ENCODE measurements around the gene NFASC.

NFASC gene

GRCh38 chr1:204917802-204918201 is 47.1 kb downstream of the NFASC start:
- no peaks in the 10 kb centered on the region for H3K27me3 ChIP-seq
- no peaks in the 10 kb centered on the region for H3K9me3 ChIP-seq
- DNase-seq = no peak
- no peak for TF ChIP-seq CTCF (IDR thresholded peaks at IDR 0.05)
- no peaks in the 10 kb centered on the region for H3K4me1 ChIP-seq
- no peaks in the 10 kb centered on the region for H3K36me3 ChIP-seq
- no peak overlapping the region for H3K27ac ChIP-seq
- no peak overlapping the region for H3K4me3 ChIP-seq
- intact Hi-C loops (cut with DNase I; ENCODE audit: low total_unique reads) = no loop called here

- no peak for DNase-seq
- TF ChIP-seq CTCF (IDR thresholded peaks at IDR 0.05) = no peak
- H3K4me1 ChIP-seq = peaks cover 0 to 5% (median 2%) of the 10 kb centered on the region in 4 donors
- intact Hi-C loops (cut with DNase I; ENCODE audit: low total_unique reads) = no loop called here
- H3K9me3 ChIP-seq = no peaks in the 10 kb centered on the region
- H3K27me3 ChIP-seq = no peaks in the 10 kb centered on the region
- no peak overlapping the region for H3K4me3 ChIP-seq
- no peaks in the 10 kb centered on the region for H3K36me3 ChIP-seq
- H3K27ac ChIP-seq = no peak overlapping the region
Measured at GRCh38 chr1:204920511-204920910, 49.8 kb downstream of the NFASC start.

GRCh38 chr1:204920967-204921366 is 50.3 kb downstream of the NFASC start:
- H3K9me3 ChIP-seq = no peaks in the 10 kb centered on the region
- no peaks in the 10 kb centered on the region for H3K36me3 ChIP-seq
- no peak for TF ChIP-seq CTCF (IDR thresholded peaks at IDR 0.05)
- no peaks in the 10 kb centered on the region for H3K27me3 ChIP-seq
- no peak overlapping the region for H3K27ac ChIP-seq
- no peak for DNase-seq
- H3K4me3 ChIP-seq = no peak overlapping the region
- peaks cover 0 to 5% (median 2%) of the 10 kb centered on the region in 4 donors for H3K4me1 ChIP-seq
- intact Hi-C loops (cut with DNase I; ENCODE audit: low total_unique reads) = no loop called here

GRCh38 chr1:204921855-204922516 is 51.3 kb downstream of the NFASC start:
- TF ChIP-seq CTCF (IDR thresholded peaks at IDR 0.05) = no peak
- no peak overlapping the region for H3K27ac ChIP-seq
- no peaks in the 10 kb centered on the region for H3K9me3 ChIP-seq
- no peaks in the 10 kb centered on the region for H3K27me3 ChIP-seq
- DNase-seq = no peak
- no peak overlapping the region for H3K4me3 ChIP-seq
- H3K4me1 ChIP-seq = peaks cover 0 to 5% (median 2%) of the 10 kb centered on the region in 4 donors
- intact Hi-C loops (cut with DNase I; ENCODE audit: low total_unique reads) = no loop called here
- no peaks in the 10 kb centered on the region for H3K36me3 ChIP-seq

GRCh38 chr1:204923201-204923600 is 52.5 kb downstream of the NFASC start:
- no peak overlapping the region for H3K4me3 ChIP-seq
- intact Hi-C loops (cut with DNase I; ENCODE audit: low total_unique reads) = no loop called here
- H3K27me3 ChIP-seq = no peaks in the 10 kb centered on the region

More at GRCh38 chr1:204923201-204923600, 52.5 kb downstream of the NFASC start:
- peaks cover 0 to 5% (median 2%) of the 10 kb centered on the region in 4 donors for H3K4me1 ChIP-seq
- no peak for TF ChIP-seq CTCF (IDR thresholded peaks at IDR 0.05)
- no peak for DNase-seq
- H3K9me3 ChIP-seq = no peaks in the 10 kb centered on the region
- no peaks in the 10 kb centered on the region for H3K36me3 ChIP-seq
- no peak overlapping the region for H3K27ac ChIP-seq
